ENCODE measurements around the gene ATP2B2.

DNA sequence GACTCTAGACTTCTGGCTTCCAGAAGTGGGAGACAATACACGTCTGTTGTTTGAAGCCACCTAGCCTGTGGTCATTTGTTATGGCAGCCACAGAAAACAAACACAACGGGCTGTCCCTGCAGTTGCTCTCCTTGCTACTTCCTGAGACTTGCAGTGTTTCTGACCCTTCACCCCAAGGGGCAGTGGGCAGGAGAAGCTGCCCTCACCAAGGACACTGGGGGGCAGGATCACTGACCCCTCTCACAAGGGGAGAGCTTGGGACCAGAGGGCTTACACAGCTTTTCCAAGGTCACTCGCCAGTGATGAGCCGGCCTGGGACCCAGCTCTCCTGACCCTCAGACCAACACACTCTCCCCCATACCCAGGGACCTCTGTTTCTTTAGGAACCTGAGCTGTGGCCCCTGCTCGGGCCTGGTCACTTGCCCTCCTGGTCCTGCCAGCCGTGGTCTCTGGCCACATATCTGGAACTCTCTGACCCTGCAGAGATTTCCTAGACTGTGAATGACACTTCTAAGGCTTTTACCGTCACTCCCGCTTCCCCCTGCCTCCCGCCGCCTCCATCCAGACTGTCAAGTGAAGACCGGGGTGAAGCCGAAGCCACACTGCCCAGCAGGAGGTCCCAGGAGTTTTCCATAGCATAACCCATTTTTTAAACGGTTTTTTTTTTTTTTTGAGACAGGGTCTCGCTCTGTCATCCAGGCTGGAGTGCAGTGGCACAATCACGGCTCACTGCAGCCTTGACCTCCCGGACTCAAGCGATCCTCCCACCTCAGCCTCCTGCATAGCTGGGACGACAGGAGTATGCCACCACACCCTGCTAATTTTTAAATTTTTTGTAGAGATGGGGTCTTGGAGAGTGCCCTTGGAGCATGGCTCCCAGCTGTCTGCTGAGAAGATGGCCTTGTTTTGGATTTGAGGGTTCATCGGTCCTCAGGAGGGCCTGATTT, 4.4 kb downstream of the ATP2B2 start:
- TF ChIP-seq, protein P1, sequence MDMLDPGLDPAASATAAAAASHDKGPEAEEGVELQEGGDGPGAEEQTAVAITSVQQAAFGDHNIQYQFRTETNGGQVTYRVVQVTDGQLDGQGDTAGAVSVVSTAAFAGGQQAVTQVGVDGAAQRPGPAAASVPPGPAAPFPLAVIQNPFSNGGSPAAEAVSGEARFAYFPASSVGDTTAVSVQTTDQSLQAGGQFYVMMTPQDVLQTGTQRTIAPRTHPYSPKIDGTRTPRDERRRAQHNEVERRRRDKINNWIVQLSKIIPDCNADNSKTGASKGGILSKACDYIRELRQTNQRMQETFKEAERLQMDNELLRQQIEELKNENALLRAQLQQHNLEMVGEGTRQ (CRISPR knock-in tag; IDR thresholded peaks at IDR 0.05) = no peak
- TF ChIP-seq FOS (IDR thresholded peaks at IDR 0.05; ENCODE audit: extremely low read depth, insufficient read length) (no peak), MXI1 (IDR thresholded peaks at IDR 0.05; ENCODE audit: low read depth, low read length) (no peak), RBFOX2 (IDR thresholded peaks at IDR 0.05; ENCODE audit: low read depth, low read length) (no peak), CBX5 (IDR thresholded peaks at IDR 0.05; ENCODE audit: borderline replicate concordance, low read depth) (no peak), SMAD1 (IDR thresholded peaks at IDR 0.05; ENCODE audit: low read depth, low read length, partially characterized antibody) (no peak), CBX1 (IDR thresholded peaks at IDR 0.05; ENCODE audit: low read depth) (no peak), IRF2 (CRISPR knock-in tag; IDR thresholded peaks at IDR 0.05) (no peak)
- TF ChIP-seq, protein P2, sequence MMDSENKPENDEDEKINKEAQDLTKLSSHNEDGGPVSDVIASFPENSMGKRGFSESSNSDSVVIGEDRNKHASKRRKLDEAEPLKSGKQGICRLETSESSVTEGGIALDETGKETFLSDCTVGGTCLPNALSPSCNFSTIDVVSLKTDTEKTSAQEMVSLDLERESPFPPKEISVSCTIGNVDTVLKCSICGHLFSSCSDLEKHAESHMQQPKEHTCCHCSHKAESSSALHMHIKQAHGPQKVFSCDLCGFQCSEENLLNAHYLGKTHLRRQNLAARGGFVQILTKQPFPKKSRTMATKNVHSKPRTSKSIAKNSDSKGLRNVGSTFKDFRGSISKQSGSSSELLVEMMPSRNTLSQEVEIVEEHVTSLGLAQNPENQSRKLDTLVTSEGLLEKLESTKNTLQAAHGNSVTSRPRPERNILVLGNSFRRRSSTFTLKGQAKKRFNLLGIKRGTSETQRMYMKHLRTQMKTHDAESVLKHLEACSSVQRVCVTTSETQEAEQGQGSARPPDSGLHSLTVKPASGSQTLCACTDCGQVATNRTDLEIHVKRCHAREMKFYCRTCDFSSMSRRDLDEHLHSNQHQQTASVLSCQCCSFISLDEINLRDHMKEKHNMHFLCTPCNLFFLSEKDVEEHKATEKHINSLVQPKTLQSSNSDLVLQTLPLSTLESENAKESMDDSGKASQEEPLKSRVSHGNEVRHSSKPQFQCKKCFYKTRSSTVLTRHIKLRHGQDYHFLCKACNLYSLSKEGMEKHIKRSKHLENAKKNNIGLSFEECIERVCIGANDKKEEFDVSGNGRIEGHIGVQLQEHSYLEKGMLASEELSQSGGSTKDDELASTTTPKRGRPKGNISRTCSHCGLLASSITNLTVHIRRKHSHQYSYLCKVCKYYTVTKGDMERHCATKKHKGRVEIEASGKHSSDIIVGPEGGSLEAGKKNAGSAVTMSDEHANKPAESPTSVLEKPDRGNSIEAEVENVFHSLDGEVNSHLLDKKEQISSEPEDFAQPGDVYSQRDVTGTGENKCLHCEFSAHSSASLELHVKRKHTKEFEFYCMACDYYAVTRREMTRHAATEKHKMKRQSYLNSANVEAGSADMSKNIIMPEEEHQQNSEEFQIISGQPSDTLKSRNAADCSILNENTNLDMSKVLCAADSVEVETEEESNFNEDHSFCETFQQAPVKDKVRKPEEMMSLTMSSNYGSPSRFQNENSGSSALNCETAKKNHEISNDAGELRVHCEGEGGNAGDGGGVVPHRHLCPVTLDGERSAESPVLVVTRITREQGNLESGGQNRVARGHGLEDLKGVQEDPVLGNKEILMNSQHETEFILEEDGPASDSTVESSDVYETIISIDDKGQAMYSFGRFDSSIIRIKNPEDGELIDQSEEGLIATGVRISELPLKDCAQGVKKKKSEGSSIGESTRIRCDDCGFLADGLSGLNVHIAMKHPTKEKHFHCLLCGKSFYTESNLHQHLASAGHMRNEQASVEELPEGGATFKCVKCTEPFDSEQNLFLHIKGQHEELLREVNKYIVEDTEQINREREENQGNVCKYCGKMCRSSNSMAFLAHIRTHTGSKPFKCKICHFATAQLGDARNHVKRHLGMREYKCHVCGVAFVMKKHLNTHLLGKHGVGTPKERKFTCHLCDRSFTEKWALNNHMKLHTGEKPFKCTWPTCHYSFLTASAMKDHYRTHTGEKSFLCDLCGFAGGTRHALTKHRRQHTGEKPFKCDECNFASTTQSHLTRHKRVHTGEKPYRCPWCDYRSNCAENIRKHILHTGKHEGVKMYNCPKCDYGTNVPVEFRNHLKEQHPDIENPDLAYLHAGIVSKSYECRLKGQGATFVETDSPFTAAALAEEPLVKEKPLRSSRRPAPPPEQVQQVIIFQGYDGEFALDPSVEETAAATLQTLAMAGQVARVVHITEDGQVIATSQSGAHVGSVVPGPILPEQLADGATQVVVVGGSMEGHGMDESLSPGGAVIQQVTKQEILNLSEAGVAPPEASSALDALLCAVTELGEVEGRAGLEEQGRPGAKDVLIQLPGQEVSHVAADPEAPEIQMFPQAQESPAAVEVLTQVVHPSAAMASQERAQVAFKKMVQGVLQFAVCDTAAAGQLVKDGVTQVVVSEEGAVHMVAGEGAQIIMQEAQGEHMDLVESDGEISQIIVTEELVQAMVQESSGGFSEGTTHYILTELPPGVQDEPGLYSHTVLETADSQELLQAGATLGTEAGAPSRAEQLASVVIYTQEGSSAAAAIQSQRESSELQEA (IDR thresholded peaks at IDR 0.05; ENCODE audit: low read depth) = no peak
- TF ChIP-seq, protein P3, sequence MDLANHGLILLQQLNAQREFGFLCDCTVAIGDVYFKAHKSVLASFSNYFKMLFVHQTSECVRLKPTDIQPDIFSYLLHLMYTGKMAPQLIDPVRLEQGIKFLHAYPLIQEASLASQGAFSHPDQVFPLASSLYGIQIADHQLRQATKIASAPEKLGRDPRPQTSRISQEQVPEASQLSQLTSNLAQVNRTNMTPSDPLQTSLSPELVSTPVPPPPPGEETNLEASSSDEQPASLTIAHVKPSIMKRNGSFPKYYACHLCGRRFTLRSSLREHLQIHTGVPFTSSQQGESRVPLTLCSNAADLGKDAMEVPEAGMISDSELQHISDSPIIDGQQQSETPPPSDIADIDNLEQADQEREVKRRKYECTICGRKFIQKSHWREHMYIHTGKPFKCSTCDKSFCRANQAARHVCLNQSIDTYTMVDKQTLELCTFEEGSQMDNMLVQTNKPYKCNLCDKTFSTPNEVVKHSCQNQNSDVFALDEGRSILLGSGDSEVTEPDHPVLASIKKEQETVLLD (IDR thresholded peaks at IDR 0.05) = no peak
- TF ChIP-seq, protein P4, sequence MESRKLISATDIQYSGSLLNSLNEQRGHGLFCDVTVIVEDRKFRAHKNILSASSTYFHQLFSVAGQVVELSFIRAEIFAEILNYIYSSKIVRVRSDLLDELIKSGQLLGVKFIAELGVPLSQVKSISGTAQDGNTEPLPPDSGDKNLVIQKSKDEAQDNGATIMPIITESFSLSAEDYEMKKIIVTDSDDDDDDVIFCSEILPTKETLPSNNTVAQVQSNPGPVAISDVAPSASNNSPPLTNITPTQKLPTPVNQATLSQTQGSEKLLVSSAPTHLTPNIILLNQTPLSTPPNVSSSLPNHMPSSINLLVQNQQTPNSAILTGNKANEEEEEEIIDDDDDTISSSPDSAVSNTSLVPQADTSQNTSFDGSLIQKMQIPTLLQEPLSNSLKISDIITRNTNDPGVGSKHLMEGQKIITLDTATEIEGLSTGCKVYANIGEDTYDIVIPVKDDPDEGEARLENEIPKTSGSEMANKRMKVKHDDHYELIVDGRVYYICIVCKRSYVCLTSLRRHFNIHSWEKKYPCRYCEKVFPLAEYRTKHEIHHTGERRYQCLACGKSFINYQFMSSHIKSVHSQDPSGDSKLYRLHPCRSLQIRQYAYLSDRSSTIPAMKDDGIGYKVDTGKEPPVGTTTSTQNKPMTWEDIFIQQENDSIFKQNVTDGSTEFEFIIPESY (CRISPR knock-in tag; IDR thresholded peaks at IDR 0.05) = no peak
- TF ChIP-seq, protein P5, sequence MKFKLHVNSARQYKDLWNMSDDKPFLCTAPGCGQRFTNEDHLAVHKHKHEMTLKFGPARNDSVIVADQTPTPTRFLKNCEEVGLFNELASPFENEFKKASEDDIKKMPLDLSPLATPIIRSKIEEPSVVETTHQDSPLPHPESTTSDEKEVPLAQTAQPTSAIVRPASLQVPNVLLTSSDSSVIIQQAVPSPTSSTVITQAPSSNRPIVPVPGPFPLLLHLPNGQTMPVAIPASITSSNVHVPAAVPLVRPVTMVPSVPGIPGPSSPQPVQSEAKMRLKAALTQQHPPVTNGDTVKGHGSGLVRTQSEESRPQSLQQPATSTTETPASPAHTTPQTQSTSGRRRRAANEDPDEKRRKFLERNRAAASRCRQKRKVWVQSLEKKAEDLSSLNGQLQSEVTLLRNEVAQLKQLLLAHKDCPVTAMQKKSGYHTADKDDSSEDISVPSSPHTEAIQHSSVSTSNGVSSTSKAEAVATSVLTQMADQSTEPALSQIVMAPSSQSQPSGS (CRISPR knock-in tag; IDR thresholded peaks at IDR 0.05) = no peak
